CD4-positive, alpha-beta T cell (primary cell): ENCODE results near the gene ARID4B. TPM values are rescaled to one million over a fixed set of nuclear protein-coding genes. Genes with fewer than 3 reads are reported as not detected.

ENCODE experiments used
- ATAC-seq: fragments of 200-7000 bp; cut with Tn5 transposase; one replicate; pipeline ENCODE4 v1.10.0; 2022; ENCODE audit warnings: mild to moderate bottlenecking; ENCODE audit not compliant: poor library complexity
- CTCF ChIA-PET: fragments of 350-600 bp; sonication (Branson Sonifier 250); formaldehyde crosslinking; loops from one replicate; lab custom pipeline; 2021; ENCODE audit warnings: antibody characterized with exemption, inconsistent platforms; lab: Charles Lee
- POLR2A ChIA-PET: fragments of 350-600 bp; sonication (Branson Sonifier 250); formaldehyde crosslinking; loops from one replicate; lab custom pipeline; 2021; ENCODE audit warnings: antibody characterized with exemption, inconsistent platforms; lab: Charles Lee
- DNase-seq, 14 experiments: peaks; one replicate each; pipeline ENCODE4 v3.0.0-alpha.2; 2013 to 2020; ENCODE audit warnings: mixed read lengths in 2 of 14
- H3K27ac ChIP-seq, 2 donors: one replicate each; pipeline versions ENCODE4 v1.5.1 to v1.7.0; 2013; ENCODE audit warnings: low read length in 2 of 2, low read depth in 1 of 2, mild to moderate bottlenecking in 1 of 2
- H3K27me3 ChIP-seq, 2 experiments: 1 replicate in 1 of 2; 2 replicates in 1 of 2; pipeline versions ENCODE4 v1.6.1 to v1.7.0; 2013; ENCODE audit warnings: low read length in 2 of 2, control low read depth in 1 of 2, mild to moderate bottlenecking in 1 of 2, moderate library complexity in 1 of 2; ENCODE audit not compliant: insufficient read depth in 2 of 2, control insufficient read depth in 1 of 2
- H3K36me3 ChIP-seq: one replicate; pipeline ENCODE4 v1.6.1; 2013; ENCODE audit warnings: low read length, control low read depth; ENCODE audit not compliant: insufficient read depth
- H3K4me1 ChIP-seq: one replicate; pipeline ENCODE4 v1.6.1; 2013; ENCODE audit warnings: low read length, control low read depth; ENCODE audit not compliant: insufficient read depth
- H3K4me3 ChIP-seq: one replicate; pipeline ENCODE4 v1.5.1; 2013; ENCODE audit warnings: mild to moderate bottlenecking, low read length, moderate library complexity
- H3K9me3 ChIP-seq, 2 experiments: 1 replicate in 1 of 2; 2 replicates in 1 of 2; pipeline versions ENCODE4 v1.6.1 to v1.7.0; 2013; ENCODE audit warnings: low read length in 2 of 2, mild to moderate bottlenecking in 2 of 2, control low read depth in 1 of 2, moderate library complexity in 1 of 2; ENCODE audit not compliant: control insufficient read depth in 1 of 2, insufficient read depth in 1 of 2
- H3K27ac Mint-ChIP-seq: one replicate; pipeline ENCODE4 v1.8.0; 2020; ENCODE audit warnings: mixed read lengths
- H3K27me3 Mint-ChIP-seq: one replicate; pipeline ENCODE4 v1.8.0; 2021; ENCODE audit warnings: mixed read lengths
- H3K36me3 Mint-ChIP-seq: one replicate; pipeline ENCODE4 v1.8.0; 2021; ENCODE audit warnings: low read depth, mixed read lengths
- H3K4me1 Mint-ChIP-seq: one replicate; pipeline ENCODE4 v1.8.0; 2021; ENCODE audit warnings: low read depth, mixed read lengths
- H3K4me3 Mint-ChIP-seq: one replicate; pipeline ENCODE4 v1.8.0; 2020; ENCODE audit warnings: mild to moderate bottlenecking, mixed read lengths
- H3K9me3 Mint-ChIP-seq: one replicate; pipeline ENCODE4 v1.8.0; 2020; ENCODE audit warnings: mixed read lengths
- CTCF ChIP-seq: fragments of 200-600 bp; IDR thresholded peaks from one replicate; pipeline ENCODE4 v1.8.0; 2022; ENCODE audit warnings: antibody characterized with exemption, mild to moderate bottlenecking
- intact Hi-C, 2 experiments: fragments of 100-400 bp; cut with DNase I in 1 of 2; cut with micrococcal nuclease in 1 of 2; formaldehyde crosslinking; loops; one replicate each; pipeline versions ENCODE4 v1.15.1 to v1.9.0; 2023 to 2025; cut with DNase I, micrococcal nuclease
- total RNA-seq, 174 experiments: library from RNA in 2 of 174; stranded (reverse) in 2 of 174; gene quantifications; one replicate each; pipeline ENCODE4 v1.2.3 and lab custom pipeline; 2021 to 2026

The ARID4B gene
- total RNA-seq, 2 experiments from 2014 or later, result 127 to 130 TPM

DNA sequence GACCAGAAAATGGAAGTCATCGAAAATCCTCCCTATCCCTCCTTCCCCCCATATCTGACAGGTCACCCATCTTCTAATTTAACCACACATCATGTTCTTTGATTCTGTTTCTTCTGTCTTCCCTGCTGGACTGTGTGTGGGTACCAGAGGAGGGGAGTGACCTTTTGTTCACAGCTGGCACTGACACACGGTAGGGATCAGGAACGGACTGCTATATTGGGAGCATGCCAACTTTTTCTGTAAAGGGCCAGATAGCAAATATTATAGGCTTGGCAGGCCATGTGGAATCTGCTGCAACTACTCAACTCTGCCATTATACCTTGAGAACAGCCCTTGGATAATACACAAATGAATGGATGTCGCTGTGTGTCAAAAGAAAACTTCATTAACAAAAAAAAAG, 191.9 kb downstream of the ARID4B start:
- H3K36me3 Mint-ChIP-seq, result peaks cover 88% of the 10 kb centered on the region
- Histone ChIP-seq H3K27ac (no peak overlapping the region), H3K36me3 (peaks cover 57% of the 10 kb centered on the region), H3K9me3 (no peaks in the 10 kb centered on the region), H3K4me1 (no peaks in the 10 kb centered on the region), H3K4me3 (no peak overlapping the region), H3K27me3 (no peaks in the 10 kb centered on the region)
- DNase-seq (no peak), ATAC-seq (no peak)
- ChIA-PET CTCF (no interaction called here), POLR2A (interaction anchor here (1.1 kb wide), 1 partner anchor 25 kb away, joined by 3 read pairs; the partner anchor contains the start of gene RBM34)
- H3K27ac Mint-ChIP-seq, result no peak overlapping the region
- no peak for TF ChIP-seq CTCF
- H3K9me3 Mint-ChIP-seq, result no peaks in the 10 kb centered on the region
- no peak overlapping the region for H3K4me3 Mint-ChIP-seq
- intact Hi-C loops, result no loop called here
- no peaks in the 10 kb centered on the region for H3K4me1 Mint-ChIP-seq
- H3K27me3 Mint-ChIP-seq, result no peaks in the 10 kb centered on the region

GRCh38 chr1:235134171-235134570, 193.8 kb downstream of the ARID4B start:
- H3K4me3 Mint-ChIP-seq, result no peak overlapping the region
- peaks cover 83% of the 10 kb centered on the region for H3K36me3 Mint-ChIP-seq
- H3K27me3 ChIP-seq, result no peaks in the 10 kb centered on the region
- intact Hi-C loops, result no loop called here
- no peak overlapping the region for H3K4me3 ChIP-seq
- peaks cover 5% of the 10 kb centered on the region for H3K4me1 ChIP-seq
- H3K9me3 Mint-ChIP-seq, result no peaks in the 10 kb centered on the region
- TF ChIP-seq CTCF, result no peak
- H3K36me3 ChIP-seq, result peaks cover 49% of the 10 kb centered on the region
- DNase-seq (no peak), ATAC-seq (no peak)
- no peak overlapping the region for H3K27ac ChIP-seq
- no peak overlapping the region for H3K27ac Mint-ChIP-seq
- no peaks in the 10 kb centered on the region for H3K9me3 ChIP-seq
- ChIA-PET POLR2A (interaction anchor here (2.7 kb wide), 1 partner anchor 27 kb away, joined by 12 read pairs; the partner anchor contains the start of gene RBM34), CTCF (interaction anchor here (0.6 to 0.9 kb wide), 2 partner anchors 29 to 270 kb away, joined by 3 read pairs; no protein-coding TSS in a partner anchor)
- peaks cover under 1% of the 10 kb centered on the region for H3K4me1 Mint-ChIP-seq
- H3K27me3 Mint-ChIP-seq, result no peaks in the 10 kb centered on the region

- ChIA-PET CTCF (no interaction called here), POLR2A (interaction anchor here (1.4 to 2.7 kb wide), 2 partner anchors 13 to 28 kb away, joined by 3 to 12 read pairs; partner anchors contain the start of gene RBM34)
- peaks cover 9% of the 10 kb centered on the region for H3K4me1 Mint-ChIP-seq
- DNase-seq (no peak), ATAC-seq (no peak)
- H3K9me3 ChIP-seq, result no peaks in the 10 kb centered on the region
- no peak overlapping the region for H3K4me3 ChIP-seq
- intact Hi-C loops, result no loop called here
- no peaks in the 10 kb centered on the region for H3K27me3 Mint-ChIP-seq
- no peaks in the 10 kb centered on the region for H3K9me3 Mint-ChIP-seq
- no peak for TF ChIP-seq CTCF
- H3K27ac ChIP-seq, result no peak overlapping the region
- peaks cover 8% of the 10 kb centered on the region for H3K4me1 ChIP-seq
- H3K36me3 Mint-ChIP-seq, result peaks cover 82% of the 10 kb centered on the region
- peak overlapping the region; percentile 47 for H3K27ac Mint-ChIP-seq
- H3K27me3 ChIP-seq, result no peaks in the 10 kb centered on the region
- peaks cover 39% of the 10 kb centered on the region for H3K36me3 ChIP-seq
- H3K4me3 Mint-ChIP-seq, result no peak overlapping the region
Measured at GRCh38 chr1:235133086-235133485, 194.9 kb downstream of the ARID4B start.
